Muscle layer of duodenum (tissue), 2 donors: ENCODE results near the gene ITPR1.
"Not testable (repeated sequence)": the region's sequence is repeated elsewhere in the genome, so short reads cannot be mapped to it uniquely, and the experiment has no call there.

Source experiments
- H3K27ac ChIP-seq: one replicate; pipeline ENCODE4 v1.7.0; 2013; ENCODE audit warnings: mild to moderate bottlenecking, low read length
- H3K27me3 ChIP-seq: one replicate; pipeline ENCODE4 v1.7.0; 2013; ENCODE audit warnings: low read depth, mild to moderate bottlenecking, control low read depth, low read length
- H3K36me3 ChIP-seq, 2 donors: one replicate each; pipeline ENCODE4 v1.7.0; 2013; ENCODE audit warnings: low read length in 2 of 2, control low read depth in 1 of 2, mild to moderate bottlenecking in 1 of 2; ENCODE audit not compliant: insufficient read depth in 2 of 2, control insufficient read depth in 1 of 2
- H3K4me1 ChIP-seq, 2 donors: one replicate each; pipeline ENCODE4 v1.7.0; 2013; ENCODE audit warnings: low read length in 2 of 2, mild to moderate bottlenecking in 2 of 2, control low read depth in 1 of 2, moderate library complexity in 1 of 2; ENCODE audit not compliant: insufficient read depth in 2 of 2, control insufficient read depth in 1 of 2
- H3K4me3 ChIP-seq, 2 donors: one replicate each; pipeline ENCODE4 v1.7.0; 2013; ENCODE audit warnings: low read length in 2 of 2, low read depth in 1 of 2, mild to moderate bottlenecking in 1 of 2
- H3K9me3 ChIP-seq, 2 donors: one replicate each; pipeline ENCODE4 v1.7.0; 2013; ENCODE audit warnings: low read length in 2 of 2, control low read depth in 1 of 2, mild to moderate bottlenecking in 1 of 2; ENCODE audit not compliant: control insufficient read depth in 1 of 2
- donor health status: healthy.

The ITPR1 gene

DNA sequence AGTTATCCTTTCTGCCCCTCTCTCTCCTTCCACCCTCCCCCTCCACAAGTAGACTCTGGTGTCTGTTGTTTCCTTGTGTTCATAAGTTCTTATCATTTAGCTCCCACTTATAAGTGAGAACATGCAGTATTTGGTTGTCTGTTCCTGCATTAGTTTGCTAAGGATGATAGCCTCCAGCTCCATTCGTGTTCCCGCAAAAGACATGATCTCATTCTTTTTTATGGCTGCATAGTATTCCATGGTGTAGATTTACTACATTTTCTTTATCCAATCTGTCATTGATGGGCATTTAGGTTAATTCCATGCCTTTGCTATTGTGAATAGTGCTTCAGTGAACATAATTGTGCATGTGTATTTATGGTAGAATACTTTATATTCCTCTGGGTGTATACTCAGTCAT is 97.7 kb downstream of the ITPR1 start:
- H3K36me3 ChIP-seq, H3K9me3 ChIP-seq, H3K4me3 ChIP-seq, H3K27ac ChIP-seq, H3K27me3 ChIP-seq: not testable (repeated sequence)
- peaks cover 0 to 30% of the 10 kb centered on the region in 2 donors for H3K4me1 ChIP-seq

DNA sequence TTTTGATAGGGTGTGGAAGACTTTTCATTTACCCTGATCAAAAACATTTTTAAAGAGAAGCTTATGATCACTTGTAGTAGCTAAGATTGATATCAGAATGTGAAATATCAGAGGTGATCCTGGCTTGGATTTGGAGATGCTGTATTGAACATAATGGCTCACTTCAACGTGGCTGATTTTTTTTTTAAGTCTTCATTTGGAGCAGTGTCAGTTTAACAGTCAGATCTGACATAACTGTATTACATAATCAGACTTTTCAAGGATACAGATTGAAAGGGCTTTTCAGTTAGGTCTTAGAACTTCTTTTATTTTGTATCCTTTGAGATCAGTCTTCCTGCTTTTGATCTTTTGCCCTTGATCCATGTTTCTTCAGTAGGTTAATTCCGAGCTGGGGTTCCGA is 98.5 kb downstream of the ITPR1 start:
- no peaks in the 10 kb centered on the region for H3K36me3 ChIP-seq
- no peak overlapping the region for H3K4me3 ChIP-seq
- peaks cover 0 to 23% of the 10 kb centered on the region in 2 donors for H3K4me1 ChIP-seq
- H3K27ac ChIP-seq = no peak overlapping the region
- no peaks in the 10 kb centered on the region for H3K9me3 ChIP-seq
- H3K27me3 ChIP-seq = no peaks in the 10 kb centered on the region

DNA sequence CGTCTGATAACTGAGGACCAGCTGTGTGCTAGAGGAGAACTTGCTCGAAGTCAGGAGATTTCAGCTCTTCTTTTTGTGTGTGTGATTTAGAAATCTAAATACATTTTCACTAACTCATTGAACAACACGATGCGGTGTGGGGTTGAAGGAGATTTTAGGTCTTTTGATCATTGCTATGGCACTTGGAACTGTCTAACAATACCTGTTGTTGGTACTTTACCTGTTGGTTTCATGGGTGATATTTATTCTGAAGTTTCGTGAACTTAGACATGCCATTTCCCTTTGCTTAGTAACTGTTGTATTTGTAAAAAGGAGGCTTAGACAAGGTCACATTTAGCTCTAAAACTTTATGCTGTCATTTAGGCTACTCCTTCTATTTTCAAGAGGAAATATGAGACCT is 99.9 kb downstream of the ITPR1 start:
- H3K9me3 ChIP-seq = no peaks in the 10 kb centered on the region
- no peak overlapping the region for H3K27ac ChIP-seq

DNA sequence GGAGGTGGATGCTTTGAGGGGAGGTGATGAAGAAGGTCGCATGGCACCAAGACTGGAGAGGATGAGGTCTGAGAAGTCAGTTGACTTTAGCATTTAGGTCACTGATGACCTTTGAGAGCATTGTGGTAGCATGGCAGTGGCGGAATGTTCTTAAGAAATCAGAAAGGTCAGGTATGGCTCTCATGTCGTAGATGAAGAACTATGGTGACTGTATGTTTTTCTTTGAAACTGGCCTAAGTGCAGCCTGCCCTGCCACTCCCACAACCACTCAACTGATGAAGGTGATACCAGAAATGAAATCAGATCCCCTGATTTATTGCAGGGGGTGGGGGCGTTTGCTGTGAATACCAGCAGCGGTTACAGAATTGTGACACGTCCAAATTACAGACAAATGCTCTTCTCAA is 102.6 kb downstream of the ITPR1 start:
- Histone ChIP-seq H3K27me3 (no peaks in the 10 kb centered on the region), H3K4me3 (no peak overlapping the region), H3K36me3 (no peaks in the 10 kb centered on the region), H3K4me1 (peaks cover 0 to 9% of the 10 kb centered on the region in 2 donors), H3K9me3 (no peaks in the 10 kb centered on the region), H3K27ac (no peak overlapping the region)

More for the DNA sequence above, 99.9 kb downstream of the ITPR1 start:
- Histone ChIP-seq H3K4me3 (no peak overlapping the region), H3K4me1 (peaks cover 0 to 21% of the 10 kb centered on the region in 2 donors), H3K27me3 (no peaks in the 10 kb centered on the region), H3K36me3 (no peaks in the 10 kb centered on the region)

DNA sequence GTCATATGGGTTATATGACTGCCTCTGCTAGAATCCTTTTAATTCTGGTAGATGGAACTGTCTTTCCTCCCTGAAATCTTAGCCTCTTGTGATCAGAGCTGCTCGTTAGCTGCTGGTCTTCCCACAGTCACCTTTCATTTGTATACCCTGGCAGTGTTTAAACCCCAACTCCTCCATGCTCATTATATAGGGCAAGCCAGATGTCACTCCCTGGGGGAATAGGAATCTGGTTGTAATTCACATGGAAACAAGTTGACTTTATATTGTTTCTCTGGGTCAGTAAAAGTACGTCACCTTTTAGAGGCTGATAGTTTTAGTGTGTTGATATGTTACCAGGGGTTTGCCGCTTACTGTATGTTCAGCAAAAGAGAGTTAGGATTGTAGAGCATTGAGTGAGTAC is 103.5 kb downstream of the ITPR1 start:
- Histone ChIP-seq H3K36me3 (no peaks in the 10 kb centered on the region), H3K27me3 (no peaks in the 10 kb centered on the region), H3K4me1 (peaks cover 0 to 9% of the 10 kb centered on the region in 2 donors), H3K9me3 (no peaks in the 10 kb centered on the region), H3K27ac (no peak overlapping the region), H3K4me3 (no peak overlapping the region)

DNA sequence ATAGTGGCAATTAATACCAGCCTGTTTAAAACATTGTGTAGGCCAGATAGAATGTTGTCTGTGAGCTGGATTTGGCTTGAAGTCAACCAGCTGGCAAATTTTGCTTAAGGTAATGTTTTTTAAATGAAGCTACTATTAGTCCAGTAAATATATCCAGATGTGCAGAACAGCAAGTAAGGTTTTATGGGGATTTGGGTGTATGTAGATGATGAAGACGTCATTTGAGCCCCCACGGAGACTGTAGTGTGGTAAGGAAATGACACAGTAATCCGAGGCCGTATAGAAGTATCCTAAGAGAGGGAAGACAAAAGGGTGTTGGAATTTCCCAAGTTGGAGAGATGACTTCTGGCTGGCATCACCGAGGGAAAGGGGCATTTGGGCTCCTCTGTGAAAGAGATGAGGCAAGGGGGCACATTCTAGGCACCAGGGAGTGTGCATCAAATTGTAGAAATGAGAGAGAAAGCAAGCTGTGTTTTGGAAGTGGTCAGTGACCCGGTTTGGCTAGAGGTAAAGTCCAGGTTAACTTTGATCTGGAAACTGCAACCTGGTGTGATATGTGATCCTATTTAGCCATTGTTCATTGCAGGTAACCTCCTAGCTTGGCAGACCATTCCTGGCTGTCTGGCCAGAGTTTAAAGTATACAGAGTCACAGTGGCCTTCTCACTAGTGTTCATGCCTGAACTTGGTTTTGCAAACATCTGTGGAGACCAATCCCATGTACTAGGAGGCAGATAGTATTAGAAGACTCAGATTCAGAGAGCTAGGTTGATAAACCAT is 104.2 kb downstream of the ITPR1 start:
- Histone ChIP-seq H3K4me3 (no peak overlapping the region), H3K4me1 (peaks cover 0 to 9% of the 10 kb centered on the region in 2 donors)

DNA sequence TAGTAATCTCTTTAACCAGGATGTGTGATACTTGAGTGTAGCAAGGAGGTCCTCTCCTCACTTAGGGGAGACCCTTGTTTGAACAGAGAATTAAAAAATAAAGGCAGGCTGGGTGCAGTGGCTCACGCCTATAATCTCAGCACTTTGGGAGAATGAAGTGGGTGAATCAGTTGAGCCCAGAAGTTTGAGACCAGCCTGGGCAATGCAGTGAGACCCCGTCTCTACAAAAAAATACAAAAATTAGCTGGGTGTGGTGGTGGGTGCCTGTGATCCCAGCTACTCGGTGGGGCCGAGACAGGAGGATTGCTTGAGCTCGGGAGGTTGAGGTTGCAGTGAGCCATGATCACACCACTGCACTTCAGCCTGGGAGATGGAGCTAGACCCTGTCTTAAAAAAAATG is 105.1 kb downstream of the ITPR1 start:
- not testable (repeated sequence) for H3K9me3 ChIP-seq, H3K36me3 ChIP-seq, H3K4me1 ChIP-seq, H3K27me3 ChIP-seq, H3K27ac ChIP-seq, H3K4me3 ChIP-seq

More for the DNA sequence above, 104.2 kb downstream of the ITPR1 start:
- Histone ChIP-seq H3K36me3 (no peaks in the 10 kb centered on the region), H3K9me3 (no peaks in the 10 kb centered on the region), H3K27ac (no peak overlapping the region), H3K27me3 (no peaks in the 10 kb centered on the region)

DNA sequence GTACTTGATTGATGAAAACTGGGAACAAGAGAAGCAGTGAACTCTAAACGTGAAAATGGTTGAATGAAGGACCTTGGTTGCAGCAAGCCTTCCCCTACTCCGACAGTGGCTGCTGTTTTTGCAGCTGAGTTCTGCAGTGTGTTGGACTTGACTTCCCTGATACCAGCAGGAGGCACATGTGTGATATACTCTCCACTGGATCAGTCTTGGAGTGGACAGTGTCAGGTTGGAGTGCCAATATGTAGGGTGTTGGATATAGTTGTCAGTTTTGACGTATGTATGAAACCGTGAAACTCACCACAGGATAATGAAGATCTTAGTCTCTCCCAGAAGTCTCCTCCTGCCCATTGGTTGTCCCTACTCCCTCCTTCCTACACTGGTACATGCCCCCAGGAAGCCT is 106.5 kb downstream of the ITPR1 start:
- Histone ChIP-seq H3K9me3 (no peaks in the 10 kb centered on the region), H3K27ac (no peak overlapping the region), H3K4me3 (no peak overlapping the region), H3K4me1 (peaks cover 0 to 9% of the 10 kb centered on the region in 2 donors), H3K36me3 (no peaks in the 10 kb centered on the region), H3K27me3 (no peaks in the 10 kb centered on the region)

DNA sequence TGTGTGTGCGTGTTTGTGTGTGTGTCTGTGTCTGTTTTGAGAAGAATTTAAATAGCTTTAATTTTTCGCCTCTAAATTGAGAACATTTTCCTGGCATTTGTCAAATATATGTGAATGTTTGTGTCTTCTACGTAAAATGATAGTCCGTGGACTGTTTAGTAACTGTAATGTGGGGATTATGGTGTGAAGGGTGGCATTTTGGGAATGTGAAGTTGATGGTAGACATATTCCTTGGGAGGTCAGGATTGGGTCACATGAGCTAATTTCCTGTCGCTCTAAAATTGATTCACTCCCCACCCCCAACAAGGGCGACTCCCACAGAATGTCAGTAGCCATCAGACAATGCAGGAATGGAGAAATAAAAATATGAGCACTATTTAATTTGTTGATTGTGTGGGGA is 107.3 kb downstream of the ITPR1 start:
- H3K9me3 ChIP-seq = no peaks in the 10 kb centered on the region
- no peak overlapping the region for H3K27ac ChIP-seq
- no peak overlapping the region for H3K4me3 ChIP-seq
- no peaks in the 10 kb centered on the region for H3K27me3 ChIP-seq
- peaks cover 0 to 9% of the 10 kb centered on the region in 2 donors for H3K4me1 ChIP-seq
- H3K36me3 ChIP-seq = no peaks in the 10 kb centered on the region

DNA sequence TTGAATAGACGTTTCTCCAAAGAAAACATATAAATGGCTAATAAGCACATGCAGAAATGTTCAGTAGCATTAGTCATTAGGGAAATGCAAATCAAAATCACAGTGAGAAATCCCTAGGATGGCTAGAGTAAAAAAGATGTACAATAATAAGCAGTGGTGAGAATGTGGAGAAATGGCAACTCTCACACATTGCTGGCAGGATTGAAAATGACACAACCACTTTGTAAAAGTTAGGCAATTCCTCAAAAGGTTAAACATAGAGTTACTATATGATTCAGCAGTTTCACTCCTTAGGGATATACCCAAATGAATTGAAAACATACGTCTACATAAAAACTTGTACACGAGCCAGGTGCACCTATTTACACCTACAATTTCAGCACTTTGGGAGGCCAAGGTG is 108.7 kb downstream of the ITPR1 start:
- H3K27ac ChIP-seq = no peak overlapping the region
- H3K36me3 ChIP-seq = no peaks in the 10 kb centered on the region
- peaks cover 2 to 15% of the 10 kb centered on the region in 2 donors for H3K4me1 ChIP-seq
- no peak overlapping the region for H3K4me3 ChIP-seq
- no peaks in the 10 kb centered on the region for H3K9me3 ChIP-seq
- no peaks in the 10 kb centered on the region for H3K27me3 ChIP-seq

DNA sequence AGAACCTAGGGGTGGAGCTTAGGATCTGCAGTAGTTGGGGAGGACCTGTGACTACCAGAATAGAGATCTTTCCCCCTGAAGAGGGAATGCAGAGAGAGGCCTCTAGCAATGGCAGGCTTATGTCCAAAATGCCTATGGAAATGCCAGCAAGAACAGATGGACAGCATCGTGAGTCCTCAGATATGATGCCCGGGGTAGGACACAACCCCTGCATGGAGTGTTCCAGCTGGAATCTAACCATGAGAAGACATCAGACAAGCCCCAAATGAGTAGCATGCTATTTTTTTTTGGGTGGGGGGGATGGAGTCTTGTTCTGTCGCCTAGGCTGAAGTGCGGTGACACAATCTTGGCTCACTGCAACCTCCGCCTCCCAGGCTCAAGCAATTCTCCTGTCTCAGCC is 111.5 kb downstream of the ITPR1 start:
- no peaks in the 10 kb centered on the region for H3K27me3 ChIP-seq
- no peaks in the 10 kb centered on the region for H3K36me3 ChIP-seq
- no peak overlapping the region for H3K27ac ChIP-seq
- no peak overlapping the region for H3K4me3 ChIP-seq
- H3K9me3 ChIP-seq = no peaks in the 10 kb centered on the region
- H3K4me1 ChIP-seq = peaks cover 4 to 19% of the 10 kb centered on the region in 2 donors

DNA sequence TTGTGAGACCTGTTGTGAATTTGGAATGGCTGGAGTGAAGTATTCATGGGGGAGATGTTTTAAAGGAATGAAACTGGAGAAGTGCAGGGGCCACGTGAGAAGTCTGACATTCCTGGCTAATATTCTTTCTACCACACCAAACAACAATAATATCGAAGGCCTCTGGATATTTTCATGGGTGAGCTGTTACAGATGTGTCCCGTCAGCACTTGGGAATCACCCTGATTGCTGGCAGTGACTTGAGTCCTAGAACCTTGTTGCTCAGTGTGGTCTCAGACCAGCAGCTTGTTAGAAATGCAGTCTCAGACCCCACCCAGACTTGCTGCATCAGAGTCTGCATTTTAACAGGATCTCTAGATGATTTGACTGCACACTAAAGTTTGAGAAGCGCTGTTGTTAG is 113.8 kb downstream of the ITPR1 start:
- H3K9me3 ChIP-seq = no peaks in the 10 kb centered on the region
- no peak overlapping the region for H3K27ac ChIP-seq

More for the DNA sequence above, 113.8 kb downstream of the ITPR1 start:
- Histone ChIP-seq H3K4me3 (no peak overlapping the region), H3K36me3 (no peaks in the 10 kb centered on the region), H3K4me1 (peaks cover 4 to 16% of the 10 kb centered on the region in 2 donors), H3K27me3 (no peaks in the 10 kb centered on the region)
